Naive thymus-derived CD4-positive, alpha-beta T cell (primary cell): ENCODE data around the gene CPB2. TPM values are rescaled to one million over a fixed set of nuclear protein-coding genes. Genes with fewer than 3 reads are reported as not detected.

Experiments
- ATAC-seq: fragments of 150-1000 bp; cut with Tn5 transposase; 2 replicates; pipeline ENCODE4 v1.10.0; 2021; ENCODE audit warnings: mild to moderate bottlenecking, moderate library complexity
- CTCF ChIA-PET: fragments of 350-600 bp; sonication (Branson Sonifier 250); formaldehyde crosslinking; loops from one replicate; lab custom pipeline; 2021; ENCODE audit warnings: antibody characterized with exemption; lab: Charles Lee
- POLR2A ChIA-PET: fragments of 350-600 bp; sonication (Branson Sonifier 250); formaldehyde crosslinking; loops from one replicate; lab custom pipeline; 2021; ENCODE audit warnings: antibody characterized with exemption, inconsistent platforms; lab: Charles Lee
- DNase-seq, 9 donors: peaks; one replicate each; pipeline versions ENCODE4 v3.0.0 to v3.0.0-alpha.2; 2020 to 2022; ENCODE audit warnings: mixed read lengths in 1 of 9
- H3K27ac ChIP-seq: one replicate; pipeline ENCODE4 v1.7.0; 2013; ENCODE audit warnings: mild to moderate bottlenecking, low read depth, low read length, moderate library complexity
- H3K27me3 ChIP-seq, 2 donors: one replicate each; pipeline ENCODE4 v1.7.0; 2013; ENCODE audit warnings: low read length in 2 of 2, mild to moderate bottlenecking in 2 of 2, moderate library complexity in 2 of 2; ENCODE audit not compliant: control insufficient read depth in 2 of 2, insufficient read depth in 2 of 2
- H3K36me3 ChIP-seq, 3 experiments: 1 replicate in 2 of 3; 2 replicates in 1 of 3; pipeline ENCODE4 v1.7.0; 2013; ENCODE audit warnings: low read length in 3 of 3, mild to moderate bottlenecking in 3 of 3, moderate library complexity in 1 of 3; ENCODE audit not compliant: insufficient read depth in 3 of 3, control insufficient read depth in 2 of 3
- H3K4me1 ChIP-seq, 2 donors: one replicate each; pipeline ENCODE4 v1.7.0; 2013; ENCODE audit warnings: low read length in 2 of 2, mild to moderate bottlenecking in 2 of 2, moderate library complexity in 1 of 2; ENCODE audit not compliant: control insufficient read depth in 2 of 2, insufficient read depth in 2 of 2
- H3K4me3 ChIP-seq: 2 replicates; pipeline ENCODE4 v1.7.0; 2013; ENCODE audit warnings: mild to moderate bottlenecking, low read length
- H3K9me3 ChIP-seq, 3 experiments: 1 replicate in 2 of 3; 2 replicates in 1 of 3; pipeline ENCODE4 v1.7.0; 2013; ENCODE audit warnings: low read length in 3 of 3; ENCODE audit not compliant: control insufficient read depth in 2 of 3
- H3K27ac Mint-ChIP-seq, 9 donors: one replicate each; pipeline ENCODE4 v1.8.0; 2020 to 2022; ENCODE audit warnings: mixed read lengths in 9 of 9, mild to moderate bottlenecking in 8 of 9, moderate library complexity in 5 of 9, inconsistent platforms in 2 of 9
- H3K27me3 Mint-ChIP-seq, 5 donors: one replicate each; pipeline ENCODE4 v1.8.0; 2021 to 2022; ENCODE audit warnings: mixed read lengths in 5 of 5, mild to moderate bottlenecking in 1 of 5
- H3K36me3 Mint-ChIP-seq, 5 donors: one replicate each; pipeline ENCODE4 v1.8.0; 2020 to 2022; ENCODE audit warnings: mixed read lengths in 5 of 5, mild to moderate bottlenecking in 3 of 5, inconsistent platforms in 1 of 5
- H3K4me1 Mint-ChIP-seq, 7 donors: one replicate each; pipeline ENCODE4 v1.8.0; 2020 to 2022; ENCODE audit warnings: mixed read lengths in 7 of 7, mild to moderate bottlenecking in 3 of 7, inconsistent platforms in 1 of 7
- H3K4me3 Mint-ChIP-seq, 10 donors: one replicate each; pipeline ENCODE4 v1.8.0; 2020 to 2022; ENCODE audit warnings: mild to moderate bottlenecking in 10 of 10, mixed read lengths in 10 of 10, moderate library complexity in 6 of 10, inconsistent platforms in 2 of 10
- H3K9me3 Mint-ChIP-seq, 11 donors: one replicate each; pipeline ENCODE4 v1.8.0; 2020 to 2022; ENCODE audit warnings: mixed read lengths in 11 of 11, mild to moderate bottlenecking in 4 of 11, inconsistent platforms in 1 of 11, moderate library complexity in 1 of 11
- intact Hi-C, 2 donors: fragments of 100-400 bp; cut with micrococcal nuclease; formaldehyde crosslinking; loops; one replicate each; pipeline ENCODE4 v1.15.1; 2023
- polyA plus RNA-seq, 2 donors: library from polyadenylated mRNA; unstranded; fragments of 300-500 nt; fragmentation: Illumina TruSeq; gene quantifications; one replicate each; pipeline ENCODE4 v1.2.3, GENCODE V29; 2021
- total RNA-seq, 6 experiments: library from RNA in 5 of 6; stranded (reverse) in 5 of 6; gene quantifications; 1 replicate in 5 of 6; 2 replicates in 1 of 6; pipeline ENCODE4 v1.2.3 and lab custom pipeline; 2021 to 2026

The CPB2 gene
- total and polyA plus RNA-seq, 7 experiments from 2014 or later: not detected

DNA sequence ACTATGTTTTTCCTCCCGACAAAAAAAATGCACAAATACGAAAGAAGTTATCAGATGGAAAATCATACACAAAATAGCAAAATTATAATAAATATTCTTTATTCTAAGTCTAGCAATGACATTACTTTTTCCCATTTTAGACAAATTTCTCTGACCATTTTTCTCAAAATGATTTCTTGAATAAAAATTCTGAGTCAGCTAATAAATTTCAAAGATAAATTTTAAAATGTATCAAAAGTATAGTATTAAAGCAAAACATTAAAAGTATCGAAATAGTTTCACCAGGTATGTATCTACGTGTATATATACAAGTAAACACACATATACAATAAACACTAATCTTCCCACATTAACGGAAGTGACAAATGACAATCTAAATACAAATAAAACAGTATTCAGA, 61.2 kb downstream of the CPB2 start:
- Mint-ChIP-seq H3K36me3 (peaks cover 2 to 38% (median 17%) of the 10 kb centered on the region in 5 donors), H3K4me3 (no peak overlapping the region), H3K27ac (no peak overlapping the region), H3K27me3 (no peaks in the 10 kb centered on the region), H3K4me1 (peaks cover 12 to 49% (median 30%) of the 10 kb centered on the region in 7 donors), H3K9me3 (no peaks in the 10 kb centered on the region)
- intact Hi-C loops: loop anchor here in 1 of 2 donors (2.0 kb wide), 1 partner anchor 15 kb away; no protein-coding TSS in a partner anchor
- Histone ChIP-seq H3K4me3 (no peak overlapping the region), H3K4me1 (peaks cover 0 to 8% of the 10 kb centered on the region in 2 donors), H3K27ac (no peak overlapping the region), H3K36me3 (peaks cover 6 to 18% (median 10%) of the 10 kb centered on the region in 3 experiments), H3K9me3 (no peaks in the 10 kb centered on the region), H3K27me3 (no peaks in the 10 kb centered on the region)
- POLR2A ChIA-PET: no interaction called here
- ATAC-seq (no peak), DNase-seq (no peak)
- CTCF ChIA-PET: no interaction called here

GRCh38 chr13:46041419-46041839, 63.4 kb downstream of the CPB2 start:
- H3K4me3 Mint-ChIP-seq: no peak overlapping the region
- CTCF ChIA-PET: no interaction called here
- DNase-seq (no peak), ATAC-seq (no peak)
- no peak overlapping the region for H3K27ac ChIP-seq
- H3K27ac Mint-ChIP-seq: no peak overlapping the region
- no peaks in the 10 kb centered on the region for H3K27me3 ChIP-seq
- H3K9me3 ChIP-seq: no peaks in the 10 kb centered on the region
- peaks cover 6 to 52% (median 31%) of the 10 kb centered on the region in 5 donors for H3K36me3 Mint-ChIP-seq
- POLR2A ChIA-PET: no interaction called here
- no peak overlapping the region for H3K4me3 ChIP-seq
- H3K36me3 ChIP-seq: peaks cover 6 to 26% (median 16%) of the 10 kb centered on the region in 3 experiments
- intact Hi-C loops: loop anchor here in 1 of 2 donors (1.0 kb wide), 1 partner anchor 11 kb away; the partner anchor contains the start of gene ZC3H13
- peaks cover 0 to 36% (median 14%) of the 10 kb centered on the region in 7 donors for H3K4me1 Mint-ChIP-seq
- H3K4me1 ChIP-seq: peaks cover 0 to 8% of the 10 kb centered on the region in 2 donors
- no peaks in the 10 kb centered on the region for H3K9me3 Mint-ChIP-seq
- no peaks in the 10 kb centered on the region for H3K27me3 Mint-ChIP-seq

DNA sequence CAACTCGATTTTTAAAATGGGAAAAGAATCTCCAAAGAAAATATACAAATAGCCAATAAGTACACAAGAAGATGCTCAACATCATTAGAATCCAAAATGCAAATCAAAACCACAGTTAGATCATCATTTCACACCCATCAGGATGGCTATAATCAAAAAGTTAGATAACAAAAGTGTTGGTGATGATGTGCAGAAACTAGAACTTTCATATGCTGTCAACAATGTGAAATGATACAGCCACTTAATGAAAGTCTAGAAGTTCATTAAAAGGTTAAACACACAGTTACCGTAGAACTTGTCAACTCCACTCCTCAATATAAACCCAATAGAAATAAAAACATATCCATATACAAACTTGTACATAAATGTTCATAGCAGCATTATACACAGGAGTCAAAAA, 64.1 kb downstream of the CPB2 start:
- CTCF ChIA-PET: no interaction called here
- peaks cover 5 to 39% (median 13%) of the 10 kb centered on the region in 7 donors for H3K4me1 Mint-ChIP-seq
- no peak for DNase-seq
- no peaks in the 10 kb centered on the region for H3K9me3 ChIP-seq
- no peaks in the 10 kb centered on the region for H3K27me3 Mint-ChIP-seq
- H3K4me1 ChIP-seq: peaks cover 0 to 8% of the 10 kb centered on the region in 2 donors
- no peak for ATAC-seq
- H3K4me3 Mint-ChIP-seq: no peak overlapping the region
- H3K36me3 ChIP-seq: peaks cover 6 to 26% (median 16%) of the 10 kb centered on the region in 3 experiments
- H3K27me3 ChIP-seq: no peaks in the 10 kb centered on the region
- H3K9me3 Mint-ChIP-seq: no peaks in the 10 kb centered on the region
- peaks cover 10 to 59% (median 37%) of the 10 kb centered on the region in 5 donors for H3K36me3 Mint-ChIP-seq
- POLR2A ChIA-PET: no interaction called here
- intact Hi-C loops: loop anchor here in 1 of 2 donors (1.0 kb wide), 1 partner anchor 12 kb away; the partner anchor contains the start of gene ZC3H13
- no peak overlapping the region for H3K4me3 ChIP-seq
- H3K27ac ChIP-seq: no peak overlapping the region
- H3K27ac Mint-ChIP-seq: peak overlapping the region in 1 of 9 donors; percentile 7

DNA sequence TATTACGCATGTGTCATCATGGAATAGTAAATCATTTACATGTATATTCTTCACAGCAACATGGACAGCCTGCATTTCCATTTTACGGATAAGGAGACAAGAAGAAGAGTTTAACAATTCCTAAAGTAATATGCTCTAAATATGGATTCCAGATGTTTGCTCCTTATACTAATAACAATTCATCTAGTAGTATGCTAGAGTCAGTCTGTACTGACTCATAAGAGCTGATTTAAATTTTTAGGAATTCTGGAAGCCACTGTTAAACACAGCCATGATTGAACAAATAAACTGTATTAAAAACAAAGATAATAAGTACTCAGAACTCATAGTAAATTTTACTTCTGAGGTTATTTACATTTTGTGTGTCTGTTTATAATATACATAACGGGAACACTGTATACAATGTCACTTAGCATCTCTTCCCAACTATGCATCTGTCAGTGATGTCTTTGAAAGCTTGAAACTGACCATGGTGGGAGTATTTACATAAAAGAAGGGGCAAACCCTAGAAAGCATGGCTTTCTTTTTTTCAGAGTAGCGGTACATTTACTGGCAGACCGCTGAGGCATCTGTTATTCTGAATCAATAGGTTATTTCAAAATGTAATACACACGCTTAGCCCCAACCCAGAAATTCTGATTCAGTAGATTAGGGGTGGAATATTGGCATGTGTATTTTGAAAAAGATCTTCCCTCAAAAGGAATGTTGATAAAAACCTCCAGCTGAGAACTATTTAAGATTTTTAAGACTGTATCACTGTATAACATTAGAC, 65.2 kb downstream of the CPB2 start:
- CTCF ChIA-PET: no interaction called here
- H3K4me3 ChIP-seq: no peak overlapping the region
- Mint-ChIP-seq H3K27me3 (no peaks in the 10 kb centered on the region), H3K27ac (no peak overlapping the region), H3K4me3 (no peak overlapping the region), H3K4me1 (peaks cover 0 to 35% (median 6%) of the 10 kb centered on the region in 7 donors), H3K9me3 (no peaks in the 10 kb centered on the region), H3K36me3 (peaks cover 11 to 65% (median 47%) of the 10 kb centered on the region in 5 donors)
- ATAC-seq (no peak), DNase-seq (no peak)
- no peaks in the 10 kb centered on the region for H3K9me3 ChIP-seq
- POLR2A ChIA-PET: no interaction called here
- no peaks in the 10 kb centered on the region for H3K4me1 ChIP-seq
- H3K27ac ChIP-seq: no peak overlapping the region
- intact Hi-C loops: no loop called here
- peaks cover 6 to 26% (median 16%) of the 10 kb centered on the region in 3 experiments for H3K36me3 ChIP-seq
- no peaks in the 10 kb centered on the region for H3K27me3 ChIP-seq

DNA sequence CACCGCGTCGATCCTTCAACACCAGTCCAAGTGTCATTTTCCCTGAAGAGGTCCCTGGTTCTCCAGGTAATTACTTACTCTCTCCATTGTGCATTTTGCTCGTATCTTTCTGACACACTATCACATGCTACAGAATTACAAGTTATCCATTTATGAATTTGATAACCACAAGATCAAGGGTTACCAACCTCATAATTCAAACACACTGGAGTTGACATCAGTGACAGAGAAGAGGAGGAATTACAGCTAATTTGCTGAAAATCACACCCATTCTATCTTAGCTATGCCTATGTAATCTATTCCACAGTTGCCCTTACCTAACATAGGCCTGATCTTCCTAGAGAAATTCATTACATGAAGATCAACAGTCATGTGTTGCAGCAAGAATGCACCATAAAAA, 66.5 kb downstream of the CPB2 start:
- H3K27ac Mint-ChIP-seq: peak overlapping the region in 1 of 9 donors; percentile 75
- H3K27me3 ChIP-seq: no peaks in the 10 kb centered on the region
- peaks cover 2 to 36% (median 10%) of the 10 kb centered on the region in 7 donors for H3K4me1 Mint-ChIP-seq
- no peak overlapping the region for H3K4me3 ChIP-seq
- intact Hi-C loops: no loop called here
- no peak overlapping the region for H3K4me3 Mint-ChIP-seq
- no peaks in the 10 kb centered on the region for H3K4me1 ChIP-seq
- ATAC-seq: no peak
- no peak for DNase-seq
- CTCF ChIA-PET: no interaction called here
- H3K9me3 Mint-ChIP-seq: no peaks in the 10 kb centered on the region
- peaks cover 6 to 26% (median 16%) of the 10 kb centered on the region in 3 experiments for H3K36me3 ChIP-seq
- no peaks in the 10 kb centered on the region for H3K9me3 ChIP-seq
- H3K36me3 Mint-ChIP-seq: peaks cover 15 to 77% (median 60%) of the 10 kb centered on the region in 5 donors
- POLR2A ChIA-PET: no interaction called here
- H3K27me3 Mint-ChIP-seq: no peaks in the 10 kb centered on the region
- H3K27ac ChIP-seq: no peak overlapping the region

DNA sequence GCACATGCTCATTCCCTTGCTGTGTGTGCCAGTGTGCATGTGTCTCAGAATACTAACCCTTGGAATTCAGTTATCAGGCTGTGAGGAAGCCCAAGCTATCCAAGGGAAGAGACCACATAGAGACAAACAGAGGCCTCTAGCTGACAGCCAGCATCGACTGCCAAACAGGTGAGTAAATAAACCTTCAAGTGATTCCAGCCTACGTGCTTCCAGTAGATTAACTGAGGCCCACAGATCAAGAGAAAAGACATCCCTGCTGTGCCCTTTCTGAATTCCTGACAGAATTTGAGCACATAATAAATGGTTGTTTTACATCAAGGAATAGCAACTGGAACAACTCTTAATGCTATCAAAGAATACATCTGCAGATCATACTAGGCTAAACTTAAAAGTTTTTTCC, 69.8 kb downstream of the CPB2 start:
- Histone ChIP-seq H3K4me1 (no peaks in the 10 kb centered on the region), H3K4me3 (no peak overlapping the region), H3K27me3 (no peaks in the 10 kb centered on the region), H3K36me3 (peaks cover 0 to 9% (median 6%) of the 10 kb centered on the region in 3 experiments), H3K27ac (no peak overlapping the region), H3K9me3 (no peaks in the 10 kb centered on the region)
- Mint-ChIP-seq H3K27ac (no peak overlapping the region), H3K36me3 (peaks cover 12 to 82% (median 74%) of the 10 kb centered on the region in 5 donors), H3K4me1 (peaks cover 10 to 47% (median 11%) of the 10 kb centered on the region in 7 donors), H3K9me3 (peaks cover 0 to 16% (median 1%) of the 10 kb centered on the region in 11 donors), H3K27me3 (no peaks in the 10 kb centered on the region), H3K4me3 (no peak overlapping the region)
- intact Hi-C loops: loop anchor here in 1 of 2 donors (2.0 kb wide), 1 partner anchor 14 kb away; no protein-coding TSS in a partner anchor
- DNase-seq (no peak), ATAC-seq (no peak)
- ChIA-PET CTCF (interaction anchor here (1.2 kb wide), 1 partner anchor 91 kb away, joined by 4 read pairs; no protein-coding TSS in a partner anchor), POLR2A (interaction anchor here (1.1 kb wide), 1 partner anchor 17 kb away, joined by 3 read pairs; the partner anchor contains the start of gene ZC3H13)
